Uterus (tissue), 4 donors: ENCODE data around the gene DOCK6. TPM values are rescaled to one million over a fixed set of nuclear protein-coding genes. Genes with fewer than 3 reads are reported as not detected.
A peak's percentile ranks its signal among the peaks of the same experiment; 100 is the strongest.

Experiments used
- DNase-seq, 2 donors: peaks; one replicate each; pipeline ENCODE4 v3.0.0-alpha.2; 2019 to 2020
- H3K27ac ChIP-seq, 2 donors: fragments of 200-600 bp; sonication (generic); 1 replicate in 1 of 2; 2 replicates in 1 of 2; pipeline ENCODE4 v1.5.1; 2016 to 2018
- H3K27me3 ChIP-seq, 2 donors: fragments of 200-600 bp; sonication (generic); one replicate each; pipeline ENCODE4 v1.5.1; 2018 to 2019; ENCODE audit warnings: control low read depth in 1 of 2
- H3K36me3 ChIP-seq, 2 donors: fragments of 200-600 bp; sonication (generic); one replicate each; pipeline ENCODE4 v1.5.1; 2019; ENCODE audit warnings: control low read depth in 1 of 2
- H3K4me1 ChIP-seq, 2 donors: fragments of 200-600 bp; sonication (generic); one replicate each; pipeline ENCODE4 v1.5.1; 2018 to 2019; ENCODE audit warnings: control low read depth in 1 of 2
- H3K4me3 ChIP-seq, 2 donors: fragments of 200-600 bp; sonication (generic); 1 replicate in 1 of 2; 2 replicates in 1 of 2; pipeline ENCODE4 v1.5.1; 2018 to 2019; ENCODE audit warnings: mild to moderate bottlenecking in 1 of 2
- H3K9me3 ChIP-seq, 2 donors: fragments of 200-600 bp; sonication (generic); one replicate each; pipeline ENCODE4 v1.5.1; 2019; ENCODE audit warnings: control low read depth in 1 of 2
- CTCF ChIP-seq, 4 experiments: fragments of 200-600 bp in 2 of 4; fragments of 450-650 bp in 2 of 4; sonication (generic) in 2 of 4; IDR thresholded peaks; one replicate each; pipeline ENCODE4 v1.5.1; 2016 to 2019; ENCODE audit warnings: antibody characterized with exemption in 4 of 4, mild to moderate bottlenecking in 2 of 4, moderate library complexity in 1 of 4
- POLR2A ChIP-seq, 2 donors: fragments of 450-650 bp; IDR thresholded peaks; one replicate each; pipeline ENCODE4 v1.6.1; 2016; ENCODE audit warnings: antibody characterized with exemption in 2 of 2, mild to moderate bottlenecking in 1 of 2, moderate library complexity in 1 of 2
- intact Hi-C: fragments of 100-400 bp; cut with DNase I; formaldehyde crosslinking; loops from one replicate; pipeline ENCODE4 v1.15.1; 2023; ENCODE audit warnings: low total_unique reads
- total RNA-seq, 4 donors: library from RNA; depleted of rRNA in 3 of 4; stranded (reverse); fragments of >200 nt in 3 of 4; gene quantifications; one replicate each; pipeline versions ENCODE4 v1.1.0 to v1.2.4, GENCODE V29; 2014 to 2023
- donor health status: DM: yes; HTN: yes; CAD: no.

Gene DOCK6
- total RNA-seq, 4 donors from 2014 or later: 13.5 to 89.4 (median 38.6) TPM

GRCh38 chr19:11299946-11300810 lies 37.9 kb upstream of the DOCK6 start:
- Histone ChIP-seq H3K9me3 (no peaks in the 10 kb centered on the region), H3K36me3 (no peaks in the 10 kb centered on the region), H3K4me3 (no peak overlapping the region), H3K27ac (no peak overlapping the region), H3K4me1 (no peaks in the 10 kb centered on the region), H3K27me3 (no peaks in the 10 kb centered on the region)
- intact Hi-C loops: loop anchor here (10.0 kb wide), 2 partner anchors 55 to 205 kb away; partner anchors contain the start of genes PLPPR2 and ZNF653
- no peak for DNase-seq
- TF ChIP-seq CTCF (IDR thresholded peaks at IDR 0.05): no peak

- TF ChIP-seq POLR2A (IDR thresholded peaks at IDR 0.05) (no peak), CTCF (IDR thresholded peaks at IDR 0.05) (no peak)
- no peaks in the 10 kb centered on the region for H3K4me1 ChIP-seq
- H3K27ac ChIP-seq: peak overlapping the region; percentile 33 to 73
- no peaks in the 10 kb centered on the region for H3K27me3 ChIP-seq
- no peaks in the 10 kb centered on the region for H3K36me3 ChIP-seq
- DNase-seq: peak; percentile 59 to 62
- intact Hi-C loops: loop anchor here (10.0 kb wide), 2 partner anchors 59 to 209 kb away; partner anchors contain the start of genes PLPPR2 and ZNF653
- H3K9me3 ChIP-seq: no peaks in the 10 kb centered on the region
- H3K4me3 ChIP-seq: no peak overlapping the region
These were observed 33.9 kb upstream of the DOCK6 start for GRCh38 chr19:11296264-11296663.

- DNase-seq: peak in 1 of 2 donors; percentile 44
- TF ChIP-seq CTCF (IDR thresholded peaks at IDR 0.05) (no peak), POLR2A (IDR thresholded peaks at IDR 0.05) (no peak)
- no peaks in the 10 kb centered on the region for H3K9me3 ChIP-seq
- intact Hi-C loops: loop anchor here (10.0 kb wide), 2 partner anchors 59 to 209 kb away; partner anchors contain the start of genes PLPPR2 and ZNF653
- H3K36me3 ChIP-seq: no peaks in the 10 kb centered on the region
- H3K27ac ChIP-seq: peak within 1 kb of the TSS; percentile 33 to 73
- no peaks in the 10 kb centered on the region for H3K4me1 ChIP-seq
- H3K4me3 ChIP-seq: no peak within 1 kb of the TSS
- no peaks in the 10 kb centered on the region for H3K27me3 ChIP-seq
These were observed 33.4 kb upstream of the DOCK6 start, which contains the start of gene TSPAN16 for GRCh38 chr19:11295665-11296245. TSS of gene TSPAN16 (plus strand) at chr19:11296160. CDS start at chr19:11296298, 138 bp downstream.

GRCh38 chr19:11295180-11295579 lies 32.9 kb upstream of the DOCK6 start:
- DNase-seq: no peak
- H3K4me1 ChIP-seq: no peaks in the 10 kb centered on the region
- intact Hi-C loops: loop anchor here (10.0 kb wide), 2 partner anchors 60 to 210 kb away; partner anchors contain the start of genes PLPPR2 and ZNF653
- H3K27ac ChIP-seq: no peak overlapping the region
- no peak for TF ChIP-seq CTCF (IDR thresholded peaks at IDR 0.05)
- TF ChIP-seq POLR2A (IDR thresholded peaks at IDR 0.05): no peak
- no peak overlapping the region for H3K4me3 ChIP-seq
- no peaks in the 10 kb centered on the region for H3K9me3 ChIP-seq
- H3K36me3 ChIP-seq: no peaks in the 10 kb centered on the region
- no peaks in the 10 kb centered on the region for H3K27me3 ChIP-seq
